OCI-LY1 (cell line): ENCODE results near the gene PTPRN2.
"Not testable (repeated sequence)": the region's sequence is repeated elsewhere in the genome, so short reads cannot be mapped to it uniquely, and the experiment has no call there.

Experiments
- H2AFZ ChIP-seq: fragments of 200-600 bp; sonication (generic), shearing (Covaris generic); 2 replicates; pipeline ENCODE4 v1.6.0; 2014; ENCODE audit warnings: antibody characterized with exemption, mild to moderate bottlenecking, low read length
- H3F3A ChIP-seq: fragments of 200-600 bp; sonication (generic), shearing (Covaris generic); 2 replicates; pipeline ENCODE4 v1.6.0; 2014; ENCODE audit warnings: mild to moderate bottlenecking, antibody characterized with exemption, low read length, moderate library complexity; ENCODE audit not compliant: insufficient read depth
- H3K27ac ChIP-seq: fragments of 200-600 bp; sonication (generic); 2 replicates; pipeline ENCODE4 v1.5.1; 2014; ENCODE audit warnings: low read length, mixed run types, mild to moderate bottlenecking, low read depth; ENCODE audit not compliant: poor library complexity, severe bottlenecking
- H3K27me3 ChIP-seq: fragments of 200-600 bp; sonication (generic); 2 replicates; pipeline ENCODE4 v1.6.0; 2014; ENCODE audit warnings: antibody characterized with exemption, mild to moderate bottlenecking, low read length, moderate library complexity; ENCODE audit not compliant: insufficient read depth
- H3K36me3 ChIP-seq: fragments of 200-600 bp; sonication (generic); 2 replicates; pipeline ENCODE4 v1.6.1; 2014; ENCODE audit warnings: mild to moderate bottlenecking, antibody characterized with exemption, low read length, moderate library complexity, mixed read lengths; ENCODE audit not compliant: insufficient read depth
- H3K4me1 ChIP-seq: fragments of 200-600 bp; sonication (generic); 2 replicates; pipeline ENCODE4 v1.5.1; 2014; ENCODE audit warnings: mild to moderate bottlenecking, low read length, moderate library complexity; ENCODE audit not compliant: insufficient read depth, severe bottlenecking
- H3K4me2 ChIP-seq: fragments of 200-600 bp; sonication (generic), shearing (Covaris generic); 2 replicates; pipeline ENCODE4 v1.6.1; 2014; ENCODE audit warnings: low read length
- H3K4me3 ChIP-seq: fragments of 200-600 bp; sonication (generic); 2 replicates; pipeline ENCODE4 v1.5.1; 2014; ENCODE audit warnings: low read length, low read depth, mild to moderate bottlenecking, mixed read lengths; ENCODE audit not compliant: poor library complexity, severe bottlenecking
- H3K79me2 ChIP-seq: fragments of 200-600 bp; shearing (Covaris generic); 2 replicates; pipeline ENCODE4 v1.6.1; 2016; ENCODE audit warnings: mixed run types, low read length, mixed read lengths; ENCODE audit not compliant: insufficient read depth
- H3K9ac ChIP-seq: fragments of 200-600 bp; sonication (generic), shearing (Covaris generic); 2 replicates; pipeline ENCODE4 v1.6.1; 2014; ENCODE audit warnings: mild to moderate bottlenecking, low read length, mixed read lengths
- H3K9me2 ChIP-seq: fragments of 200-600 bp; sonication (generic), shearing (Covaris generic); 2 replicates; pipeline ENCODE4 v1.6.1; 2014; ENCODE audit warnings: low read depth, mild to moderate bottlenecking, low read length, mixed read lengths
- H3K9me3 ChIP-seq: fragments of 200-600 bp; shearing (Covaris generic); 2 replicates; pipeline ENCODE4 v1.6.1; 2014; ENCODE audit warnings: low read length, mixed read lengths
- H4K20me1 ChIP-seq: fragments of 200-600 bp; sonication (generic), shearing (Covaris generic); 2 replicates; pipeline ENCODE4 v1.6.0; 2016; ENCODE audit warnings: mild to moderate bottlenecking, low read length; ENCODE audit not compliant: insufficient read depth
- CTCF ChIP-seq: fragments of 200-600 bp; sonication (generic), shearing (Covaris generic); IDR thresholded peaks from 2 replicates; pipeline ENCODE4 v1.5.1; 2017; ENCODE audit warnings: mild to moderate bottlenecking, antibody characterized with exemption, low read length, moderate library complexity, mixed read lengths
- EZH2 ChIP-seq: fragments of 200-600 bp; sonication (generic), shearing (Covaris generic); IDR thresholded peaks from 2 replicates; pipeline ENCODE4 v1.8.0; 2017; ENCODE audit warnings: borderline replicate concordance, mixed run types, mild to moderate bottlenecking, antibody characterized with exemption, low read length, moderate library complexity, mixed read lengths

The PTPRN2 gene

GRCh38 chr7:158157460-158157859 lies 430.2 kb downstream of the PTPRN2 start:
- TF ChIP-seq CTCF (no peak), EZH2 (no peak)
- no peaks in the 10 kb centered on the region for H3K9me3 ChIP-seq

GRCh38 chr7:158151273-158151672 lies 436.4 kb downstream of the PTPRN2 start:
- H3K4me3 ChIP-seq, H3K9me3 ChIP-seq, H3F3A ChIP-seq, H2AFZ ChIP-seq, H3K27ac ChIP-seq, H3K9me2 ChIP-seq, H3K9ac ChIP-seq, H4K20me1 ChIP-seq, H3K36me3 ChIP-seq, H3K4me2 ChIP-seq, H3K79me2 ChIP-seq, H3K4me1 ChIP-seq, H3K27me3 ChIP-seq: not testable (repeated sequence)

More at GRCh38 chr7:158157460-158157859, 430.2 kb downstream of the PTPRN2 start:
- Histone ChIP-seq H3K4me3 (no peak overlapping the region), H3K27me3 (0 out of 2 replicates have a peak, but pooled peaks cover 4% of the 10 kb centered on the region), H4K20me1 (no peaks in the 10 kb centered on the region), H2AFZ (no peak overlapping the region), H3K9me2 (no peaks in the 10 kb centered on the region), H3K36me3 (no peaks in the 10 kb centered on the region), H3K4me2 (no peak overlapping the region), H3K4me1 (no peaks in the 10 kb centered on the region), H3K9ac (no peak overlapping the region), H3K79me2 (no peaks in the 10 kb centered on the region), H3K27ac (no peak overlapping the region), H3F3A (no peaks in the 10 kb centered on the region)

- TF ChIP-seq CTCF (no peak), EZH2 (no peak)
- Histone ChIP-seq H3K27ac (no peak overlapping the region), H3K9me3 (no peaks in the 10 kb centered on the region; the same call in 1 of the 2 replicates)
Measured at GRCh38 chr7:158150234-158150633, 437.4 kb downstream of the PTPRN2 start.

GRCh38 chr7:158147431-158147830 lies 440.2 kb downstream of the PTPRN2 start:
- not testable (repeated sequence) for H3K36me3 ChIP-seq

More at GRCh38 chr7:158150234-158150633, 437.4 kb downstream of the PTPRN2 start:
- no peak overlapping the region for H3K4me3 ChIP-seq
- no peaks in the 10 kb centered on the region for H3K9me2 ChIP-seq
- H3K79me2 ChIP-seq: no peaks in the 10 kb centered on the region
- H3K36me3 ChIP-seq: no peaks in the 10 kb centered on the region
- no peaks in the 10 kb centered on the region for H3K4me1 ChIP-seq
- no peak overlapping the region for H3K4me2 ChIP-seq
- peaks cover 4% of the 10 kb centered on the region; the same call in 1 of the 2 replicates for H3K27me3 ChIP-seq
- H2AFZ ChIP-seq: no peak overlapping the region
- H3F3A ChIP-seq: no peaks in the 10 kb centered on the region
- H4K20me1 ChIP-seq: no peaks in the 10 kb centered on the region
- H3K9ac ChIP-seq: no peak overlapping the region

More at GRCh38 chr7:158147431-158147830, 440.2 kb downstream of the PTPRN2 start:
- not testable (repeated sequence) for H3K4me1 ChIP-seq, H3K9me2 ChIP-seq, H4K20me1 ChIP-seq, H3K4me2 ChIP-seq, H2AFZ ChIP-seq, H3K27ac ChIP-seq, H3K9ac ChIP-seq, H3K4me3 ChIP-seq, H3K27me3 ChIP-seq, H3F3A ChIP-seq, H3K9me3 ChIP-seq, H3K79me2 ChIP-seq
